Sigmoid colon (tissue), 4 donors: ENCODE results near the gene TAF12.

Experiments
- POLR2AphosphoS5 ChIP-seq, 4 donors: sonication (generic); formaldehyde crosslinking; IDR thresholded peaks; one replicate each; pipeline ENCODE4 v1.6.1; 2017; ENCODE audit warnings: antibody characterized with exemption in 4 of 4
- TF ChIP-seq, protein P1 (sequence below), 4 experiments: fragments of 450-650 bp in 3 of 4; fragments of 200-600 bp in 1 of 4; IDR thresholded peaks; one replicate each; pipeline ENCODE4 v1.5.1; 2016 to 2019; ENCODE audit warnings: antibody characterized with exemption in 4 of 4, mild to moderate bottlenecking in 3 of 4, moderate library complexity in 2 of 4

DNA sequence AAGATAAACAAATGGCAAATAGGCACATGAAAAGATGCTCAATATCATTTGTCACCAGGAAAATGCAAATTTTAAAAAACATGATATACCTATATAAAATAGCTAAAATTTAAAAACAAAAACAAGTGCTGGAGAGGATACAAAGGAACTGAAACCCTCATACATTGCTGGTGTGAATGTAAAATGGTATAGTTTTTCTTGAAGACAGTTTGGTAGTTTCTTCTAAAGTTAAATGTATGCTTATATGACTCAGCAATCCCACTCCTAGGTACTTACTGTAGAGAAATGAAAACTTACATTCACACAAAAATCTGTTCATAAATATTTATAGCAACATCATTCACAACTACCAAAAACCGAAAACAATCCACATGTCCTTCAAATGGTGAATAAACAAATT, 11.2 kb downstream of the TAF12 start:
- TF ChIP-seq, protein P1, sequence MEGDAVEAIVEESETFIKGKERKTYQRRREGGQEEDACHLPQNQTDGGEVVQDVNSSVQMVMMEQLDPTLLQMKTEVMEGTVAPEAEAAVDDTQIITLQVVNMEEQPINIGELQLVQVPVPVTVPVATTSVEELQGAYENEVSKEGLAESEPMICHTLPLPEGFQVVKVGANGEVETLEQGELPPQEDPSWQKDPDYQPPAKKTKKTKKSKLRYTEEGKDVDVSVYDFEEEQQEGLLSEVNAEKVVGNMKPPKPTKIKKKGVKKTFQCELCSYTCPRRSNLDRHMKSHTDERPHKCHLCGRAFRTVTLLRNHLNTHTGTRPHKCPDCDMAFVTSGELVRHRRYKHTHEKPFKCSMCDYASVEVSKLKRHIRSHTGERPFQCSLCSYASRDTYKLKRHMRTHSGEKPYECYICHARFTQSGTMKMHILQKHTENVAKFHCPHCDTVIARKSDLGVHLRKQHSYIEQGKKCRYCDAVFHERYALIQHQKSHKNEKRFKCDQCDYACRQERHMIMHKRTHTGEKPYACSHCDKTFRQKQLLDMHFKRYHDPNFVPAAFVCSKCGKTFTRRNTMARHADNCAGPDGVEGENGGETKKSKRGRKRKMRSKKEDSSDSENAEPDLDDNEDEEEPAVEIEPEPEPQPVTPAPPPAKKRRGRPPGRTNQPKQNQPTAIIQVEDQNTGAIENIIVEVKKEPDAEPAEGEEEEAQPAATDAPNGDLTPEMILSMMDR (IDR thresholded peaks at IDR 0.05) = no peak
- TF ChIP-seq POLR2AphosphoS5 (IDR thresholded peaks at IDR 0.05) = no peak
